ENCODE results near the gene EGLN1.

EGLN1 gene

DNA sequence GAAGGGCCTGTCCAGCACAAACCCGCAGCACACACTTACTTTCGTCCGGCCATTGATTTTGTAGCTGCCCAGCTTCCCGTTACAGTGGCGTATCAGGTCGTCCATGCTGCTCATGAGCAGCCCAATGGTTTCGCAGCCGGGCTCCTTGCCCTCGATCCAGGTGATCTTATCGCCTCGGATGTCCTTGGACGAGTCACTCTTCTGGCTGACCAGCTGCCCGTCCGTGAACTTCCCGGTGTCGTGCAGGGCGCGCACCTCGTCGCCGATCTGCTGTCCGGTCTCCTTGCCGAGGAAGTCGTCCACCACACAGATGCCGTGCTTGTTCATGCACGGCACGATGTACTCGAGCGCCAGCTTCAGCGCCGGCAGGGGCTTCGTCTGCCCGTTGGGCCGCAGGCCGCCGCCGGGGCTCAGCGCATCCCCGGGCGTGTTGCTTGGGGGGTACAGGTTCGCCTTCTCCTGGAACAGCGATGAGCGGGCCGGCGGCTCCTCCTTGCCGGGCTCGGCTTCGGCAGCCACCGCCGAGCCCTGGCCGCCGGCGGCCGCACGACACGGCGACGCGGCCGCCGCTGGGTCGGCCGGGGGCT, 1.0 kb downstream of the EGLN1 start:
- Histone ChIP-seq H3K4me3 (ENCODE audit: low read depth in 1 of 2, low read length in 2 of 2) (peak overlapping the region; percentile 62 to 65), H3K27ac (ENCODE audit: low read depth, low read length) (peak overlapping the region; percentile 87), H3K9me3 (ENCODE audit: low read length) (no peaks in the 10 kb centered on the region), H3K9ac (ENCODE audit: low read length) (peak overlapping the region; percentile 44), H3K27me3 (ENCODE audit: control insufficient read depth in 1 of 2, insufficient read depth in 2 of 2, low read length in 2 of 2) (no peaks in the 10 kb centered on the region), H3K36me3 (ENCODE audit: insufficient read depth, low read length) (no peaks in the 10 kb centered on the region), H3K4me1 (ENCODE audit: insufficient read depth, low read length) (peaks cover 37% of the 10 kb centered on the region)

DNA sequence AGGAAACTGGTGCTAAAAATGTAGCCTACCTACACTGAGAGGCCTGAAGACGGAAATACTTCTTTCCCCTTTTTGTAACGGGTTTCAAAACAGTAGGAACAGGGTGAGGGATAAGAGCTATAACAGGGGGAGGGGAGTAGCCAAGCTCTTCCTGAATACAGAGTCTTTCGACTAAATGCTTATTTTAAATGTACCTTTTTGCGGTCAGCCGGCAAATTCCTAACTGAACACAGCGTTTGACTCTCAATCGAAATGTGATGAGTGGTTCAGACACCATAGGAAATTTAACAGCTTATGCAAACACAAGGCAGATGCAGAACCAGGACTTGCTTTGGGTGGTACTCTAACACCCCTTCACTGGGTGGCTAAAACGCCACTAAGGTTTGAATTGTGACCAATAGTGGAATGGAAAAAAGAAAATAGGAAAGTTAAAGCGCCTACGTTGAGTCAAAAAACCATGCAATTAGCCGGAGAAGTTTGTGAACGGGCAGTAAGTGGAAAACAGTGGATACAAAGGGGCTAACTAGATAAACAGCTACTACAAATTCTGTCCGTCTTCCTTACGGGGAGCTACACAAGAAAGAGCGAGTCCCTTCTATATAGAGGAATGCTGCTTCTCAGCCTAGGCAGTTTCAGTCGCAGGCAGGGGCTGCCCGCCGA, 1.7 kb downstream of the EGLN1 start:
- H3K27ac ChIP-seq (ENCODE audit: low read depth, low read length): peak overlapping the region; percentile 87
- peaks cover 42% of the 10 kb centered on the region for H3K4me1 ChIP-seq (ENCODE audit: insufficient read depth, low read length)
- no peaks in the 10 kb centered on the region for H3K36me3 ChIP-seq (ENCODE audit: insufficient read depth, low read length)
- H3K9ac ChIP-seq (ENCODE audit: low read length): peak overlapping the region; percentile 44
- no peaks in the 10 kb centered on the region for H3K9me3 ChIP-seq (ENCODE audit: low read length)
- peak overlapping the region; percentile 62 to 65 for H3K4me3 ChIP-seq (ENCODE audit: low read depth in 1 of 2, low read length in 2 of 2)
- no peaks in the 10 kb centered on the region for H3K27me3 ChIP-seq (ENCODE audit: control insufficient read depth in 1 of 2, insufficient read depth in 2 of 2, low read length in 2 of 2)

GRCh38 chr1:231419738-231420298, 2.3 kb downstream of the EGLN1 start:
- H3K4me1 ChIP-seq (ENCODE audit: insufficient read depth, low read length): peaks cover 45% of the 10 kb centered on the region

GRCh38 chr1:231419147-231419546, 2.9 kb downstream of the EGLN1 start:
- Histone ChIP-seq H3K27ac (ENCODE audit: low read depth, low read length) (no peak overlapping the region), H3K4me1 (ENCODE audit: insufficient read depth, low read length) (peaks cover 52% of the 10 kb centered on the region), H3K27me3 (ENCODE audit: control insufficient read depth in 1 of 2, insufficient read depth in 2 of 2, low read length in 2 of 2) (no peaks in the 10 kb centered on the region), H3K9me3 (ENCODE audit: low read length) (no peaks in the 10 kb centered on the region), H3K4me3 (ENCODE audit: low read depth in 1 of 2, low read length in 2 of 2) (peak overlapping the region in 1 of 2 donors; percentile 65), H3K9ac (ENCODE audit: low read length) (peak overlapping the region; percentile 44), H3K36me3 (ENCODE audit: insufficient read depth, low read length) (no peaks in the 10 kb centered on the region)

More at GRCh38 chr1:231419738-231420298, 2.3 kb downstream of the EGLN1 start:
- Histone ChIP-seq H3K36me3 (ENCODE audit: insufficient read depth, low read length) (no peaks in the 10 kb centered on the region), H3K9ac (ENCODE audit: low read length) (peak overlapping the region; percentile 44), H3K9me3 (ENCODE audit: low read length) (no peaks in the 10 kb centered on the region), H3K27ac (ENCODE audit: low read depth, low read length) (peak overlapping the region; percentile 87), H3K4me3 (ENCODE audit: low read depth in 1 of 2, low read length in 2 of 2) (peak overlapping the region; percentile 62 to 65), H3K27me3 (ENCODE audit: control insufficient read depth in 1 of 2, insufficient read depth in 2 of 2, low read length in 2 of 2) (no peaks in the 10 kb centered on the region)

GRCh38 chr1:231418741-231419107, 3.4 kb downstream of the EGLN1 start:
- no peak overlapping the region for H3K27ac ChIP-seq (ENCODE audit: low read depth, low read length)

DNA sequence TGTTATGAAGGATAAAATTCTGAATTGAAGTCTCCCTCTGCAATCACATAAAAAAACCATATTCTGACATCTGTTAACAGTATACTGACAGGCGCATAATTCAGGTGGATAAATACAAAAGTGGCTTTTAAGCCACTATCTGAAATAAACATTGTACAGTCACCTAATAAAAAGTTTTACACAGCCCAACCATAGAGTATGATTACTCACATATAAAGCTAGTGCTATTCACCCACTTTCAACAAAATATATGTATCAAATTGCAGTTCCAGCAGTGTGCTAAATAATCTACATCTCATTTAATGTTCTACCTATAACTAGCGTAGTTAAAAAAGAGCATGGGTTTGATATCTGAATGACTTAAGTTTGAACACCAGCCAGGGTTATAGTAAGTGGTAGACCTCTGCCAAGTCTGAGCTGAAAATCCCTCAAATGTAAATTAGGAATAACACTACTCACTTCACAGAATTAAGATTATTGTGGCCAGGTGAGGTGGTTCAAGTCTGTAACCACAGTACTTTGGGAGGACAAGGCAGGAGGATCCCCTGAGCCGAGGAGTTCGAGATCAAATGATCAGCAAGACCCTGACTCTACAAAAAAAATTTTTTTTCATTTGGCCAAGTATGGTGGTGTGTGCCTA, 3.9 kb downstream of the EGLN1 start:
- Histone ChIP-seq H3K4me1 (ENCODE audit: insufficient read depth, low read length) (peaks cover 56% of the 10 kb centered on the region), H3K9ac (ENCODE audit: low read length) (peak overlapping the region; percentile 44), H3K27me3 (ENCODE audit: control insufficient read depth in 1 of 2, insufficient read depth in 2 of 2, low read length in 2 of 2) (no peaks in the 10 kb centered on the region), H3K4me3 (ENCODE audit: low read depth in 1 of 2, low read length in 2 of 2) (peak overlapping the region; percentile 18 to 65), H3K36me3 (ENCODE audit: insufficient read depth, low read length) (no peaks in the 10 kb centered on the region), H3K9me3 (ENCODE audit: low read length) (no peaks in the 10 kb centered on the region), H3K27ac (ENCODE audit: low read depth, low read length) (no peak overlapping the region)

More at GRCh38 chr1:231418741-231419107, 3.4 kb downstream of the EGLN1 start:
- no peaks in the 10 kb centered on the region for H3K27me3 ChIP-seq (ENCODE audit: control insufficient read depth in 1 of 2, insufficient read depth in 2 of 2, low read length in 2 of 2)
- peak overlapping the region; percentile 18 to 65 for H3K4me3 ChIP-seq (ENCODE audit: low read depth in 1 of 2, low read length in 2 of 2)
- H3K9me3 ChIP-seq (ENCODE audit: low read length): no peaks in the 10 kb centered on the region
- no peaks in the 10 kb centered on the region for H3K36me3 ChIP-seq (ENCODE audit: insufficient read depth, low read length)
- peaks cover 56% of the 10 kb centered on the region for H3K4me1 ChIP-seq (ENCODE audit: insufficient read depth, low read length)
- H3K9ac ChIP-seq (ENCODE audit: low read length): peak overlapping the region; percentile 44

DNA sequence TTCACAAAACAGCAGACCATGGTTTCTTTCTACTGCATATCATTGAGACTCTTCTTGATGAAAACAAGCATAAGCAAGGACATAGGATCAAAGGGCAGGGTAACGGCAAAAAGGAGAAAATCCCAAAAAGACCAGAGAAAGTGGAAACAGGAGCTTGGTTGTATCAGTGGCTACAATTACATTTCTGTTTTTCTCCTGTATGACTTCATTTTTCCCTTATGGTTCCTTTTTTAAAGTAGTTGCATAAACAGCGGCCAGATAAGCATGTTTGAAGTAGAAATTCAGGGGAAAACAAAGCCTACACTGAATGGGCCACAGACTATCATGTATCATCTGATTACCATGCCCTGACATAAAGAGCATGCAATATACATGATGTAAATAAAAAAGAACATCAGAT, 4.6 kb downstream of the EGLN1 start:
- no peaks in the 10 kb centered on the region for H3K9me3 ChIP-seq (ENCODE audit: low read length)
- no peaks in the 10 kb centered on the region for H3K27me3 ChIP-seq (ENCODE audit: control insufficient read depth in 1 of 2, insufficient read depth in 2 of 2, low read length in 2 of 2)
- H3K36me3 ChIP-seq (ENCODE audit: insufficient read depth, low read length): no peaks in the 10 kb centered on the region
- no peak overlapping the region for H3K9ac ChIP-seq (ENCODE audit: low read length)
- H3K4me1 ChIP-seq (ENCODE audit: insufficient read depth, low read length): peaks cover 51% of the 10 kb centered on the region
- no peak overlapping the region for H3K27ac ChIP-seq (ENCODE audit: low read depth, low read length)
- H3K4me3 ChIP-seq (ENCODE audit: low read depth in 1 of 2, low read length in 2 of 2): peak overlapping the region in 1 of 2 donors; percentile 28

DNA sequence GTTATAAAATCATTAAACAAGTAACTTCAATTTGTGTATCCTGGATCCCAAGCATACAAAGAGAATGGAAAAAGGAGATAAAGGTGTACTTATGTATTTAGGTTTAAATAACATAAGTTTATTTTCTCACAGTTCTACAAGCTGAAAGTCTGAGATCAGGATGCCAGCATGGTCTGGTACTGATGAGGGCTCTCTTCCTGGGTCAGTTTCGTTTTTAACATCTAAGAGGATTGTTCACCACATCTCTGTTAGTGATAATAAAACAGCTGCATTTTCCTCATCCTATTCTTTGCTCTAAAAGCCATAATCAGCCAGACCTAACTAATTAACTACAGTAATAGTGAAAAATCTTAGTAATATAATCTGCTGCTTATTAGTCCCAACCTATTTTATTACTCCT, 5.2 kb downstream of the EGLN1 start:
- H3K4me1 ChIP-seq (ENCODE audit: insufficient read depth, low read length): peaks cover 51% of the 10 kb centered on the region
- no peak overlapping the region for H3K9ac ChIP-seq (ENCODE audit: low read length)
- no peak overlapping the region for H3K4me3 ChIP-seq (ENCODE audit: low read depth in 1 of 2, low read length in 2 of 2)
- no peak overlapping the region for H3K27ac ChIP-seq (ENCODE audit: low read depth, low read length)
- H3K27me3 ChIP-seq (ENCODE audit: control insufficient read depth in 1 of 2, insufficient read depth in 2 of 2, low read length in 2 of 2): no peaks in the 10 kb centered on the region
- H3K9me3 ChIP-seq (ENCODE audit: low read length): no peaks in the 10 kb centered on the region
- no peaks in the 10 kb centered on the region for H3K36me3 ChIP-seq (ENCODE audit: insufficient read depth, low read length)

GRCh38 chr1:231415018-231415583, 7.0 kb downstream of the EGLN1 start:
- Histone ChIP-seq H3K9me3 (ENCODE audit: low read length) (no peaks in the 10 kb centered on the region), H3K27me3 (ENCODE audit: control insufficient read depth in 1 of 2, insufficient read depth in 2 of 2, low read length in 2 of 2) (no peaks in the 10 kb centered on the region), H3K27ac (ENCODE audit: low read depth, low read length) (no peak overlapping the region), H3K9ac (ENCODE audit: low read length) (no peak overlapping the region), H3K4me3 (ENCODE audit: low read depth in 1 of 2, low read length in 2 of 2) (no peak overlapping the region), H3K36me3 (ENCODE audit: insufficient read depth, low read length) (no peaks in the 10 kb centered on the region), H3K4me1 (ENCODE audit: insufficient read depth, low read length) (peaks cover 67% of the 10 kb centered on the region)

- no peak overlapping the region for H3K4me3 ChIP-seq (ENCODE audit: low read depth in 1 of 2, low read length in 2 of 2)
- no peaks in the 10 kb centered on the region for H3K9me3 ChIP-seq (ENCODE audit: low read length)
- peaks cover 73% of the 10 kb centered on the region for H3K4me1 ChIP-seq (ENCODE audit: insufficient read depth, low read length)
- H3K27me3 ChIP-seq (ENCODE audit: control insufficient read depth in 1 of 2, insufficient read depth in 2 of 2, low read length in 2 of 2): no peaks in the 10 kb centered on the region
- H3K27ac ChIP-seq (ENCODE audit: low read depth, low read length): peak overlapping the region; percentile 29
- no peak overlapping the region for H3K9ac ChIP-seq (ENCODE audit: low read length)
- no peaks in the 10 kb centered on the region for H3K36me3 ChIP-seq (ENCODE audit: insufficient read depth, low read length)
Measured at GRCh38 chr1:231414260-231415016, 7.6 kb downstream of the EGLN1 start.

DNA sequence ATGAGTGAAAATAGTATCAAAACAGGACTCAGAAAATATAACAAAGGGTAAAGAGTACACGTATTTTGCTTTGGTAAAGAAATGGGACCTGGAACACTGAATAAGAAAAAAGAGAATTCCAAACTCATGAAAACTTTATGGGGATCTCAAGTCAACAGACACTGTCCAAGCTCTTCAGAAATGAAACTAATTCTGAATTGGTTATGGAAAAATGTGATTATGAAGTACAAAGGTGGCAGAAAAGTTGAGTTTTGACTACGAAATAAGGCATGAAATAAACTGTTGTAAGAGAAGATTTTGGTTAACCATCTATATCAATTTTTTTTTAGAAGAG, 8.4 kb downstream of the EGLN1 start:
- Histone ChIP-seq H3K9me3 (ENCODE audit: low read length) (no peaks in the 10 kb centered on the region), H3K4me1 (ENCODE audit: insufficient read depth, low read length) (peaks cover 75% of the 10 kb centered on the region), H3K27me3 (ENCODE audit: control insufficient read depth in 1 of 2, insufficient read depth in 2 of 2, low read length in 2 of 2) (no peaks in the 10 kb centered on the region), H3K4me3 (ENCODE audit: low read depth in 1 of 2, low read length in 2 of 2) (no peak overlapping the region), H3K36me3 (ENCODE audit: insufficient read depth, low read length) (no peaks in the 10 kb centered on the region), H3K27ac (ENCODE audit: low read depth, low read length) (peak overlapping the region; percentile 29), H3K9ac (ENCODE audit: low read length) (no peak overlapping the region)
